ENCODE measurements around the gene ZBTB32. TPM values are rescaled to one million over a fixed set of nuclear protein-coding genes. Genes with fewer than 3 reads are reported as not detected.

ZBTB32 gene
- total RNA-seq, 2 donors from 2014 or later, result not detected

- Histone ChIP-seq H3K4me1 (no peaks in the 10 kb centered on the region), H3K27me3 (no peaks in the 10 kb centered on the region), H3K9me3 (no peaks in the 10 kb centered on the region), H3K4me3 (no peak overlapping the region), H3K27ac (no peak overlapping the region), H3K36me3 (no peaks in the 10 kb centered on the region)
- no peak for DNase-seq (ENCODE audit: low spot score)
- TF ChIP-seq CTCF (IDR thresholded peaks at IDR 0.05), result no peak
Measured at GRCh38 chr19:35692010-35692409, 12.3 kb upstream of the ZBTB32 start.

GRCh38 chr19:35693422-35693821, 10.9 kb upstream of the ZBTB32 start:
- H3K4me3 ChIP-seq, result no peak overlapping the region
- DNase-seq (ENCODE audit: low spot score), result no peak
- TF ChIP-seq CTCF (IDR thresholded peaks at IDR 0.05), result no peak
- no peak overlapping the region for H3K27ac ChIP-seq
- no peaks in the 10 kb centered on the region for H3K36me3 ChIP-seq
- no peaks in the 10 kb centered on the region for H3K4me1 ChIP-seq
- H3K9me3 ChIP-seq, result no peaks in the 10 kb centered on the region
- H3K27me3 ChIP-seq, result no peaks in the 10 kb centered on the region

GRCh38 chr19:35693835-35694599, 10.3 kb upstream of the ZBTB32 start:
- H3K36me3 ChIP-seq, result no peaks in the 10 kb centered on the region
- no peaks in the 10 kb centered on the region for H3K9me3 ChIP-seq
- no peaks in the 10 kb centered on the region for H3K27me3 ChIP-seq
- H3K4me3 ChIP-seq, result no peak overlapping the region
- no peak overlapping the region for H3K27ac ChIP-seq
- peak; percentile 97 for TF ChIP-seq CTCF (IDR thresholded peaks at IDR 0.05)
- DNase-seq (ENCODE audit: low spot score), result peak; percentile 84
- no peaks in the 10 kb centered on the region for H3K4me1 ChIP-seq

- TF ChIP-seq CTCF (IDR thresholded peaks at IDR 0.05), result no peak
- Histone ChIP-seq H3K36me3 (no peaks in the 10 kb centered on the region), H3K4me3 (no peak overlapping the region), H3K27me3 (no peaks in the 10 kb centered on the region), H3K9me3 (no peaks in the 10 kb centered on the region), H3K27ac (no peak overlapping the region), H3K4me1 (no peaks in the 10 kb centered on the region)
- no peak for DNase-seq (ENCODE audit: low spot score)
Measured at GRCh38 chr19:35695895-35696422, 8.4 kb upstream of the ZBTB32 start.

- TF ChIP-seq CTCF (IDR thresholded peaks at IDR 0.05), result no peak
- Histone ChIP-seq H3K4me1 (no peaks in the 10 kb centered on the region), H3K27me3 (no peaks in the 10 kb centered on the region), H3K4me3 (no peak overlapping the region), H3K27ac (no peak overlapping the region), H3K36me3 (no peaks in the 10 kb centered on the region), H3K9me3 (no peaks in the 10 kb centered on the region)
- no peak for DNase-seq (ENCODE audit: low spot score)
Measured at GRCh38 chr19:35696835-35697234, 7.5 kb upstream of the ZBTB32 start.

Measured in right atrium auricular region (tissue), 2 donors.